NCI-H1105 treated with DMSO at 0.1 percent for 48 hours (cell line): ENCODE results near the gene STK24.
"Not testable (repeated sequence)": the region's sequence is repeated elsewhere in the genome, so short reads cannot be mapped to it uniquely, and the experiment has no call there.

ENCODE experiments used
- DNase-seq: peaks from one replicate; lab custom pipeline; 2025; lab: John Stamatoyannopoulos, UW

STK24 gene

GRCh38 chr13:98576963-98577835 lies at the start of gene STK24:
STK24 (minus strand) TSS chr13:98577107; CDS start chr13:98576786, 321 bp downstream.
- peak; percentile 53 for DNase-seq

- no peak for DNase-seq
Measured at GRCh38 chr13:98626298-98626935, 49.5 kb upstream of the STK24 start.

- not testable (repeated sequence) for DNase-seq
Measured at GRCh38 chr13:98624589-98624988, 47.7 kb upstream of the STK24 start.

GRCh38 chr13:98622931-98623331 lies 46.0 kb upstream of the STK24 start:
- DNase-seq: no peak

- DNase-seq: no peak
Measured at GRCh38 chr13:98619556-98619955, 42.6 kb upstream of the STK24 start.

GRCh38 chr13:98615595-98615994 lies 38.7 kb upstream of the STK24 start:
- not testable (repeated sequence) for DNase-seq

- DNase-seq: no peak
Measured at GRCh38 chr13:98613591-98613990, 36.7 kb upstream of the STK24 start.

DNA sequence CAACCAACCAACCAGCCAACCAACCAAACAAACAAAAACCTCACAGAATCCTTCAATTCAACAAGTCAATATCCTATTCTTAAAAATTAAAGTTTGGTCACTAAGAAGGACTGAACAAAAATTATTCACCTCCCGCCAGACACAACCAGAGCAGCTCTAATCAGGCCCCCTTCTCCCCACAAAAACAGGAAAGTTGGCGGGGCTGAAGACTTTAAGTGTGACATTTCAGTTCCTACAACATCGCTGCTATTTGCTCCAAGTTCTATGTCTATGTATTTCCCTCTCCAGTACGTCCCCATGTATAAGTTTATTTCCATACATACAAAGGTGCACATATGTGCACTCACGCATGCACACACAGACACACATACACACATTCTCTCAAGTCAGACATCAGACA lies 32.8 kb upstream of the STK24 start:
- DNase-seq: no peak

DNA sequence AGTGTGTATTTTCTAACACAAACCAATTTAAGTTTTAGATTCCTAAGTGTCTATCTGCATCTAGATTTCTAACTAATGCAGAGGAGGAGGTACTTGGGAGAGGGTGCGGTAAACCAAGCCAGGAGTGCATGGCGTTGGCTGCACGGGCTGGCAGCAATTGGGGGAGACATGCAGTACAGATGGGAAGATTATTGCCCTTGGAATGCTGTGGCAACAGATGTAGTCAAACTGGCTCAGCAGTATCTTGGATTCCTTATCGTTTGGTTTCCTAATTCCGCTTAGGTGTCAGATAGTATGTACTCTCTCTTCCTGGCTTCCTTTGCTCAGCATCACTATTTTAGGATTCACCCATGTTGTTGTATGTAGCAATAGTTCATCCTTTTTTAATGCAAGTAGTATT lies 29.4 kb upstream of the STK24 start:
- DNase-seq: no peak

- DNase-seq: no peak
Measured at GRCh38 chr13:98599502-98600328, 22.8 kb upstream of the STK24 start.

DNA sequence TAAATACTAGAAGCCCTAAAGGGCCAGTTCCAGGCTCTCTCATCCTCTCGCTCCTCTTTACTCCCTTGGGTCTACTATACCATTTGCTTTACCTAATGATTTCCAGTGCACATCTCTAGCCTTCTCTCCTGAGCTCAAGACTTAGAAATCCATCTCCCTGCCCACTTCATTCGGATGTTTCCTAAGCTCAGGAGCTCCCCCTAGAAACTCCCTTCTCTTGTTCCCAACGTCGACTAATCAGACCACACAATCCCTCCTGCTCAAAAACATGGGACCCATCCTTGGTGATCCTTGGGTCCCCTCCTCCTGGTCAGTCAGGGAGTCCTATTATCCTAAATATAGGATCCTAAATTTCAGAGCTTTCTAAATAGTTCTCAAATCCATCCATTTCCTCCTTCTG lies 21.1 kb upstream of the STK24 start:
- DNase-seq: no peak

DNA sequence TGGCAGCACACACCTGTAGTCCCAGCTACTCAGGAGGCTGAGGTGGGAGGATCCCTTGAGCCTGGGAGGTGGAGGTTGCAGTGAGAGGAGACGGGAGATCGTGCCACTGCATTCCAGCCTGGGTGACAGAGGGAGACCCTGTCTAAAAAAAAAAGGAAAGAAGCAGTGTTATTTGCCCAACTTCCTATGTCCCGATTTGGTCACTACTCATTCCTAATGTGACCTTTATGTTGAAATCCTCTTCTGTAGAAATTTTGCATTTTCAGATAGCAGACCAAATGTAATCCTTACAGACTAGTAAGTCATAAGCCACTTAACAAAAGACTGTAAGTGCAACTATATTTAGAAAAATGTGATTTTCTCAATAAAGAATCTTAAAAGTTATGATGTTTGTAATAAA lies 18.2 kb upstream of the STK24 start:
- no peak for DNase-seq

- DNase-seq: no peak
Measured at GRCh38 chr13:98592362-98592732, 15.4 kb upstream of the STK24 start.

- no peak for DNase-seq
Measured at GRCh38 chr13:98591721-98592361, 14.9 kb upstream of the STK24 start.

- DNase-seq: not testable (repeated sequence)
Measured at GRCh38 chr13:98590471-98590870, 13.6 kb upstream of the STK24 start.

DNA sequence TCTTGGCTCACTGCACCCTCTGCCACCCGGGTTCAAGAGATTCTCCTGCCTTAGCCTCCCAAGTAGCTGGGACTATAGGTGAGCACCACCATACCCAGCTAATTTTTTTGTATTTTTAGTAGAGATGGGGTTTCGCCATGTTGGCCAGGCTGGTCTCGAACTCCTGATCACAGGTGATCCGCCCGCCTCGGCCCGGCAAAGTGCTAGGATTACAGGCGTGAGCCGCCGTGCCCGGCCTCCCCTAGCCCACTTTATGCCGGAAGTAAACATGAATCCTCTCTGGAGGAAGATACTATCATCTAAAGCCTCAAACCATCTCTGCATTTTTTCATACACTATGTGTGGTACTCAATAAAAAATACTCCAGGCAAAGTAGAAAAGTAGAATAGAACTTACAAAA lies 12.6 kb upstream of the STK24 start:
- not testable (repeated sequence) for DNase-seq

DNA sequence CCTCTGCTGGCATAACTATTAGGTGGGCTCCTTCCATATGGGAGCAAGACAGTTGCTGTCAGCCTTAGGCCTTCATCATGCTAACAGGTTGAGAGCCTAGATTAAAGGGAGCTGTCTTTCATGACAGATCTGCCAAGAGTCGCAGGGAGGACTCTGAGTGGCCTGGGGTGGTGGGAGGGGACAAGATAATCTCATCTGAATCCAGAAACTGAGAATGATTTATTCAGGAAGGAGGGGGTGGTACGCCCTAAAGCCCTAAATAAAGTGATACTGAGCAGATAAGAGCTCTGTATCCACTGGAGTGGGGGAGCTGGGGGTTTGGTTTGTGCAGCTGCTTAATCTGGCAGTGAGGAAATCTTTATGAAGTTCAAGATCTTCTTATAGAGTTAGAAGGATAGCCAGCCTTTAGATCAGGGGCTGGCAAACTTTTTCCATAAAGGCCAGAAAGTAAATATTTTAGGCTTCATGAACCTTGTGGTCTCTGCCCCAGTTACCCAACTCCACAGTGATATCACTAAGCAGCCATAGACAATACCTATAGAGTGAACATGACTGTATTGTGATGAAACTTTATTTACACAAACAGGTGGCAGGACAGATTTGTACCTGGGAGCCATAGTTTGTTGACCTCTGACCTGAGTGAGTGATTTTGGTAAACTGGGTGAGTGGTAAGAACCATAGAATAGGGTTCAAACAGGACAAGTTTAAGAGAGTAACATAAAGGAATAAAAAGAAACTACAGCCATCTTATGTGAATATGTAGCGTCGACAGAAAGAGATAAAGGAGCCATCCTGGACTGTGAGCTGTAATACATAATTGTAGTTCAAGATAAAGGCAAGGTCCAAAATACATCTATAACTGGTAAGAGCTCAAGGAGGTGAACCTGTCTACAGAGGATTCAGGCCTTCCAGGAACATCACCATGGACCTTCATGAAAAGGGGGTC lies 9.8 kb upstream of the STK24 start:
- DNase-seq: no peak

DNA sequence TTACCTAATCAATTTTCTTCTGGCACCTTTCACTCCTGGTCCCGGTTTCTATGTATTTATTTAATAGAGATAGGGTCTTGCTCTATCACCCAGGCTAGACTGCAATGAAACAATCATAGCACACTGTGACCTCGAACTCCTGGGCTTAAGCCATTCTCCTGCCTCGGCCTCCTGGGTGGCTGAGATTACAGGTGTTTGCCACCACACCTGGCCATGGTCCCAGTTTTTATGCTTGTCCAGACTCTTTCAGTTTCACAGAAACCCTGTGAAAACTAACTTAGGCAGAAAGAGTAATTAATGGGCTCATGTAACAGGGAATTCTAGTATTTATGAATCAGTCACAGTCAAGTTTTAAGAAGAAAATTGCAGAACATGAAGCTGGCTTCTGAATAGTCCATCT lies 9.0 kb upstream of the STK24 start:
- no peak for DNase-seq

GRCh38 chr13:98585398-98585754 lies 8.5 kb upstream of the STK24 start:
- no peak for DNase-seq

GRCh38 chr13:98584668-98585397 lies 7.9 kb upstream of the STK24 start:
- DNase-seq: no peak
